GM21447 (cell line): Measurements from ENCODE around the gene BCL2.
"Not testable (repeated sequence)": the region's sequence is repeated elsewhere in the genome, so short reads cannot be mapped to it uniquely, and the experiment has no call there.

Source experiments
- ATAC-seq: cut with Tn5 transposase; IDR thresholded peaks from one replicate; pipeline ENCODE4 v1.9.1; 2021; ENCODE audit not compliant: unreplicated experiment

BCL2 gene

GRCh38 chr18:63236921-63237846 is 82.4 kb downstream of the BCL2 start:
- no peak for ATAC-seq

- no peak for ATAC-seq
Measured at GRCh38 chr18:63236406-63236805, 83.2 kb downstream of the BCL2 start.

GRCh38 chr18:63235920-63236319 is 83.6 kb downstream of the BCL2 start:
- ATAC-seq: not testable (repeated sequence)

DNA sequence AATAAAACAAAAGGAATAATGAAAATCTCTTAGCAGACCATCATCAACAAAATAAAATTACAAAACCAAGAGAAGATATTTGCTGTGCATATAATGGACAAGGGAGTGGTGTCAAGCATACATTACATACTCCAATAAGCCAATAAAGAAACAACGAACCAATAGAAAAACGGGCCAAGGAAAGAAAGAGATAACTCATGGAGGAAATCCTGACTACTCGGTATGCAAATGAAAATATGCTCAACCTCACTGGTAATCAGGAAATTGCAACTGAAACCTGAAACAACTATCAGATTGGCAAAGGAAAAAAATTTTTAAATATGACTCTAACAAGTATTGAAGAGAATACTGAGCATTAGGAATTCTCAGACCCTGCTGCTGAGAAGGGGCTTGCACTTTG is 84.7 kb downstream of the BCL2 start:
- ATAC-seq: no peak

GRCh38 chr18:63234432-63234831 is 85.1 kb downstream of the BCL2 start:
- no peak for ATAC-seq

DNA sequence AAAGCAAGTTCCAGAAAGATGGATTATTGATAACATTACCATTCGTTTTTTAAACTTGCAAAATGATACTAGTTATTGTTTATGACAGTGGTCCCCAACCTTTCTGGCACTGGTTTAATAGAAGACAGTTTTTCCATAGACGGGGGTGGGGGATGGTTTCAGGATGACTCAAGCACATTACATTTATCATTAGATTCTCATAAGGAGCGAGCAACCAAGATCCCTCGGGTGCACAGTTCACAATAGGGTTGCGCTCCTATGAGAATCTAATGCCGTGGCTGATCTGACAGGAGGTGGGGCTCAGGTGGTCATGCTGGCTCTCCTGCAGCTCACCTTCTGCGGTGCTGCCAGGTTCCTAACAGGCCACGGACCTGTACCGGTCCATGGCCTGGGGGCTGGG is 86.2 kb downstream of the BCL2 start:
- no peak for ATAC-seq

DNA sequence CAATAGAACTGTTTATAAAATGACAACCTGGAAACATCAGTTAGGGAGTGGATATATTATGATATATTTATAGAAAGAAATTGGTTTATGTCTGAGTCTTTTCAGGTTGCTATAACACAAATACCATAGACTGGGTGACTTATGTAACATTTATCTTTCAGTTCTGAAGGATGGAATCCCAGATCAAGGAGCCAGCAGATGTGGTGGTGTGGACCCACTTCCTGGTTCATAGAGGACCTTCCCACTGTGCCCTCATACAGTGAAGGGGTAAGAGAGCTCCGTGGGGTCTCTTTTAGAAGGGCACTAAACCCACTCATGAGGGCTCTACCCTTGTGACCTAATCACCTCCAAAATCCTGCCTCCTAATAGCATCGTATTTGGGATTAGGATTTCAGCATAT is 86.7 kb downstream of the BCL2 start:
- ATAC-seq: no peak

DNA sequence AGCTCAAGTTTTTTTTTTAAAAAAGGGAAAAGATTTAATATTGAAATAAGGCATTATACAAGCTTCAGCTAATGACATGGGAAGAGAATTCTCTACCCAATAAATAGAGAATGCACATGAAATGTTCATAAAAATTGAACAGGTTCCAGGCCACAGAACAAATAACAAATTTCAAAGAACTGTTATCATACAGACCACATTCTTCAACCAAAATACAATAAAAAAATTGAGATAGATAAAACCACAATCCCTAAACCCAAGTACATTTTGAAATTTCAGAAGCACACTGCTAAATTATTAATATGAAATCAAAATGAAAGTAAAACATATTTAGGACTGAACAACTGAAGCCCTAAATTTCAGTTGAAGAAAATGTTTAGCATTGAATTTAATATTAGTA is 89.6 kb downstream of the BCL2 start:
- ATAC-seq: no peak

- ATAC-seq: no peak
Measured at GRCh38 chr18:63225434-63225833, 94.1 kb downstream of the BCL2 start.

- ATAC-seq: peak; percentile 56
Measured at GRCh38 chr18:63224630-63225029, 94.9 kb downstream of the BCL2 start.

DNA sequence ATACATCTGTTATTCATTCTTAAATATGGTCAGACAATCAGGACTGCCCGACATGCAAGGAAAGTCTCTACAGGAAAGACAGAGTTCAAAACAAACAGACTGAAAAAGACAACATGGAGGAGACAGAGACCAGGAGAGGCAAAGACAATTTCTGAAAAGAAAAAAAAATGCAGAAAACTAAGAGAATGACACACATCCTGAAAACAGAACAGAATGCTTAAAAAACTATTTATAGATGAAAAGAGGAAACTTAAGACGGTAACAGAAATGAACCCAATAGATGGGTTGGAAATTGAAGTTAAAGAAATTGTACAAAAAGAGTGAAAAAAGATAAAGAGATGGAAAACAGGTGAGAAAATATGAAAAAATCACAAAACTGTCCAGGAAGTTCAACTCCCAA is 95.7 kb downstream of the BCL2 start:
- ATAC-seq: no peak

GRCh38 chr18:63220903-63221302 is 98.7 kb downstream of the BCL2 start:
- ATAC-seq: no peak

- no peak for ATAC-seq
Measured at GRCh38 chr18:63218472-63218871, 101.1 kb downstream of the BCL2 start.

DNA sequence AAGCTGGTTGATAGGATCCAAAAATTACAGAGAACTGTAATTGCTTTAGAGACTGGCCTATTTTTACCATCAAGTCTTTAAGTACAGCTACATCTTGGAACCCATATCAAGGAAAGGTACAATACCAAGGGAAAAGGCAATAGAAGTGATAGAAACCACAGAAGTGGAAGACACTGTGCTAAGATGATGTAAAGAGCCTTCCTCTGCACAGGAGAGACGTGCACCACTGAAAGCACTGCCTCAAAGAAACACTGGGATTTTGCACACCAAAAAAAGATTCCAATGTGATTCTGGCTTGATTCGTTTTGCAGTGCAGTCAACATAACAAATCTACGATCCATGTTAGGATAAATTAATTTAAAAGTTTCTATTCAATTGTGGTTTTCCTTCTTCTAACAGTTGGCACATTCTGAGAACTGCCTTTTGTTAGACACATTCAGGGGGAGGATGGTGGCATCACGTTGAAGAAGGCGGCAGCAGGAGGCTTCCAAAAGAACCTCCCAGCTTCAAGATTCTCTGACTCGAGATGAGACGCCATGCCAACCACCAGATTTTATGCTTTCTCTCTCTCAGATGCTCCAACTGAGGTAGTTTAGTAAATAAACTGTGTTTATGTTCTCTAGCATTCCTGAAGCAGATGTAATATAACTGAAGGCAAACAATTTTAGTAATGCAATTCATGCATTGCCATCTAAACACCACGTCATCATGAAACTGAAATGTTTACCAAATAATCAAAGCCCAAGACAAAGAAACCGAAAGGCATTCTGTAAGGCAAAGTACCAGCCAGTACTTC is 102.9 kb downstream of the BCL2 start:
- ATAC-seq: no peak

GRCh38 chr18:63213936-63214671 is 105.5 kb downstream of the BCL2 start:
- ATAC-seq: no peak

- no peak for ATAC-seq
Measured at GRCh38 chr18:63213331-63213900, 106.2 kb downstream of the BCL2 start.

- no peak for ATAC-seq
Measured at GRCh38 chr18:63210521-63210920, 109.0 kb downstream of the BCL2 start.

DNA sequence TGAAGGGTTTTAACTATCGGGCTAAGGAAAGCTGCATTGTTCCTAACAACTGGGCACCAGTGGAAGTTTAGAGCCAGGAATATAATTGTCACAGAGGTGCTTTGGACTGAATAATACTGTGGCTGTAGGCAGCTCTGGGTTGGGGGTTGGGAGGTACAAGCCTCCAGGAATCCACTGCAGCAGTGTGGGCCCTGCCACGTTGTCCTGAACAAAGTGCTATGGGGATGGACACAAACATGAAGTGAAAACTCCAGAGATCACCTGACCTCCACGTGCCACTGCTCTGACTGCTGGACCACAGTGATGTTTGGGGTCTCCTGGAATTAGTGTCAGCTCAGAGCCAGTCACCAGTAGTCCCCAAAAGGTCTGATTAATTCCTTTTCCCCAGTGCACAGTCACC is 110.9 kb downstream of the BCL2 start:
- no peak for ATAC-seq

- ATAC-seq: no peak
Measured at GRCh38 chr18:63207835-63208234, 111.7 kb downstream of the BCL2 start.

- no peak for ATAC-seq
Measured at GRCh38 chr18:63207143-63207790, 112.3 kb downstream of the BCL2 start.
